ENCODE results near the gene PTPRD. TPM values are rescaled to one million over a fixed set of nuclear protein-coding genes. Genes with fewer than 3 reads are reported as not detected.

Gene PTPRD
- total RNA-seq, 1 donor from 2014 or later: 532 TPM

DNA sequence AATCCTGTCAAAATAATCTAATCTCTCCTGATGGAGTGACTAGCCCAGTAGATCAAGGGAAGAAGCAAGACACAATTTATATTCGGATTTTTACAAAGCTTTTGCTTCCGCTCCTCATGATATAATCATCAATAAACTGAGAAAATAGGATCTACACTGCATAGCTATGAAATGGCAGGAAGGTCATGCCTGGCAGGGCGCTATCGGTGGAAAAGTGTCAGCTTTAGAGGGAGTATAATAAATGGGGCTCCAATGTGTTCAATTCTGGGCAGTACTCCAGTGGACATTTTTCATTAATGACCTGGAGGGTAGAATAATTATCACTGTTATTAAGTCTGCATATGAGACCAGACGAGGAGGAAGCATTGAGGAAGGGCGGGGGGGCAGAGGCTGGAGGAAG, 1799.9 kb downstream of the PTPRD start:
- H3K27me3 Mint-ChIP-seq (ENCODE audit: unreplicated experiment): peaks cover 2% of the 10 kb centered on the region
- H3K4me1 Mint-ChIP-seq (ENCODE audit: low read depth, unreplicated experiment): peaks cover 38% of the 10 kb centered on the region
- no peak overlapping the region for H3K4me3 Mint-ChIP-seq (ENCODE audit: unreplicated experiment)
- TF ChIP-seq, protein P1, sequence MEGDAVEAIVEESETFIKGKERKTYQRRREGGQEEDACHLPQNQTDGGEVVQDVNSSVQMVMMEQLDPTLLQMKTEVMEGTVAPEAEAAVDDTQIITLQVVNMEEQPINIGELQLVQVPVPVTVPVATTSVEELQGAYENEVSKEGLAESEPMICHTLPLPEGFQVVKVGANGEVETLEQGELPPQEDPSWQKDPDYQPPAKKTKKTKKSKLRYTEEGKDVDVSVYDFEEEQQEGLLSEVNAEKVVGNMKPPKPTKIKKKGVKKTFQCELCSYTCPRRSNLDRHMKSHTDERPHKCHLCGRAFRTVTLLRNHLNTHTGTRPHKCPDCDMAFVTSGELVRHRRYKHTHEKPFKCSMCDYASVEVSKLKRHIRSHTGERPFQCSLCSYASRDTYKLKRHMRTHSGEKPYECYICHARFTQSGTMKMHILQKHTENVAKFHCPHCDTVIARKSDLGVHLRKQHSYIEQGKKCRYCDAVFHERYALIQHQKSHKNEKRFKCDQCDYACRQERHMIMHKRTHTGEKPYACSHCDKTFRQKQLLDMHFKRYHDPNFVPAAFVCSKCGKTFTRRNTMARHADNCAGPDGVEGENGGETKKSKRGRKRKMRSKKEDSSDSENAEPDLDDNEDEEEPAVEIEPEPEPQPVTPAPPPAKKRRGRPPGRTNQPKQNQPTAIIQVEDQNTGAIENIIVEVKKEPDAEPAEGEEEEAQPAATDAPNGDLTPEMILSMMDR (IDR thresholded peaks at IDR 0.05; ENCODE audit: partially characterized antibody, unreplicated experiment): no peak
- H3K9me3 Mint-ChIP-seq (ENCODE audit: unreplicated experiment): peaks cover 2% of the 10 kb centered on the region
- H3K36me3 Mint-ChIP-seq (ENCODE audit: unreplicated experiment): no peaks in the 10 kb centered on the region
- DNase-seq: no peak
- H3K27ac Mint-ChIP-seq (ENCODE audit: unreplicated experiment): no peak overlapping the region

GRCh38 chr9:8809741-8810140, 1803.1 kb downstream of the PTPRD start:
- Mint-ChIP-seq H3K9me3 (ENCODE audit: unreplicated experiment) (peaks cover 2% of the 10 kb centered on the region), H3K27ac (ENCODE audit: unreplicated experiment) (no peak overlapping the region), H3K36me3 (ENCODE audit: unreplicated experiment) (no peaks in the 10 kb centered on the region), H3K27me3 (ENCODE audit: unreplicated experiment) (peaks cover 2% of the 10 kb centered on the region), H3K4me1 (ENCODE audit: low read depth, unreplicated experiment) (peaks cover 22% of the 10 kb centered on the region), H3K4me3 (ENCODE audit: unreplicated experiment) (no peak overlapping the region)
- DNase-seq: no peak
- TF ChIP-seq, protein P1 (IDR thresholded peaks at IDR 0.05; ENCODE audit: partially characterized antibody, unreplicated experiment): no peak

DNA sequence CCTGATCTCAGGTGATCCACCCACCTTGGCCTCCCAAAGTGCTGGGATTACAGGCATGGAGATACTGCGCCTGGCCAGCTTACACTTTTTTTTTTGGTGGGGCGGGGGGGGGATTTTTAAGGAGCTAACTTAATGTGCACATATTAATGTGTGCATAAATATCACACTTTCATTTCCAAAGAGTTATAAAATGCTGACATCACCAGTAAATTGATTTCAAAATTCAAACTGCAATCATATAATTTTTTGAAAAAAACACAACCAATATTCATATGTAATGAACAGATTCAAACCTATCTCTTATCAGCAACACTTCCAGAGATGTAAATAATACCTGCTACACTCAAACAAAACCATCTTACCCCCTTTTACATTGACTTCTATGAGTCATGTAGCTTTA, 1806.7 kb downstream of the PTPRD start:
- no peak overlapping the region for H3K27ac Mint-ChIP-seq (ENCODE audit: unreplicated experiment)

DNA sequence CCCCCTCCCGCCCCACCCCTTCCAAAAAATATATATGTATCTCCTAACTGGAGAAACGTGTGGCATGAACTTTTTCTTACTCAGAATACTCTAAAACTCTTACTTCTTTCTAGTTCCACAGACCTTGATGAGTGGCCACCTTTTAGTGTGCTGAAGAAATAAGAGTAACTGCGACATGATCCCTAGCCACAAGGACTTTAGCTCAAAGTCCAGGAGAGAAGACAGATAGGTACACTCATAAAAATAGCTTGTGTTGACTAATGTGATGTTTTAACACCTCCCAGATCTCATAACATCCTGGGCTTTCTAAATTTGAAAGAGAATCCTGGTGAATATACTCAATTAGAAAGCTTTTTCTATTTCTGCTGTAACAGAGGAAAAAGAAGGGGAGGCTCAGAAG, 1808.2 kb downstream of the PTPRD start:
- Mint-ChIP-seq H3K4me1 (ENCODE audit: low read depth, unreplicated experiment) (peaks cover 10% of the 10 kb centered on the region), H3K36me3 (ENCODE audit: unreplicated experiment) (no peaks in the 10 kb centered on the region), H3K27me3 (ENCODE audit: unreplicated experiment) (no peaks in the 10 kb centered on the region), H3K4me3 (ENCODE audit: unreplicated experiment) (no peak overlapping the region), H3K9me3 (ENCODE audit: unreplicated experiment) (no peaks in the 10 kb centered on the region), H3K27ac (ENCODE audit: unreplicated experiment) (no peak overlapping the region)
- no peak for DNase-seq
- TF ChIP-seq, protein P1 (IDR thresholded peaks at IDR 0.05; ENCODE audit: partially characterized antibody, unreplicated experiment): no peak

More for the DNA sequence above, 1806.7 kb downstream of the PTPRD start:
- peaks cover 2% of the 10 kb centered on the region for H3K27me3 Mint-ChIP-seq (ENCODE audit: unreplicated experiment)
- peaks cover 15% of the 10 kb centered on the region for H3K4me1 Mint-ChIP-seq (ENCODE audit: low read depth, unreplicated experiment)
- peaks cover 2% of the 10 kb centered on the region for H3K9me3 Mint-ChIP-seq (ENCODE audit: unreplicated experiment)
- DNase-seq: no peak
- H3K4me3 Mint-ChIP-seq (ENCODE audit: unreplicated experiment): no peak overlapping the region
- TF ChIP-seq, protein P1 (IDR thresholded peaks at IDR 0.05; ENCODE audit: partially characterized antibody, unreplicated experiment): no peak
- H3K36me3 Mint-ChIP-seq (ENCODE audit: unreplicated experiment): no peaks in the 10 kb centered on the region

GRCh38 chr9:8802242-8802641, 1810.6 kb downstream of the PTPRD start:
- Mint-ChIP-seq H3K4me1 (ENCODE audit: low read depth, unreplicated experiment) (peaks cover 4% of the 10 kb centered on the region), H3K27ac (ENCODE audit: unreplicated experiment) (no peak overlapping the region), H3K9me3 (ENCODE audit: unreplicated experiment) (no peaks in the 10 kb centered on the region), H3K4me3 (ENCODE audit: unreplicated experiment) (no peak overlapping the region), H3K27me3 (ENCODE audit: unreplicated experiment) (no peaks in the 10 kb centered on the region), H3K36me3 (ENCODE audit: unreplicated experiment) (no peaks in the 10 kb centered on the region)
- no peak for DNase-seq
- TF ChIP-seq, protein P1 (IDR thresholded peaks at IDR 0.05; ENCODE audit: partially characterized antibody, unreplicated experiment): no peak
